Breast epithelium (tissue), 4 donors: Measurements from ENCODE around the gene GLYATL3. TPM values are rescaled to one million over a fixed set of nuclear protein-coding genes. Genes with fewer than 3 reads are reported as not detected.

ENCODE experiments used
- DNase-seq, 2 donors: peaks; one replicate each; pipeline ENCODE4 v3.0.0-alpha.2; 2019; ENCODE audit warnings: low spot score in 2 of 2
- H3K27ac ChIP-seq, 2 donors: fragments of 200-600 bp; sonication (generic) in 1 of 2; one replicate each; pipeline ENCODE4 v1.5.1; 2016 to 2019; ENCODE audit warnings: mild to moderate bottlenecking in 1 of 2
- H3K27me3 ChIP-seq, 2 donors: fragments of 200-600 bp; sonication (generic) in 1 of 2; one replicate each; pipeline versions ENCODE4 v1.5.1 to v1.6.0; 2017 to 2019; ENCODE audit warnings: control low read depth in 1 of 2, mild to moderate bottlenecking in 1 of 2
- H3K36me3 ChIP-seq: fragments of 200-600 bp; one replicate; pipeline ENCODE4 v1.5.1; 2019
- H3K4me1 ChIP-seq, 2 donors: fragments of 200-600 bp; sonication (generic); one replicate each; pipeline ENCODE4 v1.5.1; 2016 to 2019; ENCODE audit warnings: control low read depth in 1 of 2
- H3K4me3 ChIP-seq, 3 donors: fragments of 200-600 bp; sonication (generic); 1 replicate in 2 of 3; 2 replicates in 1 of 3; pipeline ENCODE4 v1.5.1; 2016 to 2019; ENCODE audit warnings: mild to moderate bottlenecking in 3 of 3, moderate library complexity in 2 of 3
- H3K9me3 ChIP-seq, 2 donors: fragments of 200-600 bp; sonication (generic) in 1 of 2; one replicate each; pipeline ENCODE4 v1.5.1; 2016 to 2019; ENCODE audit warnings: control low read depth in 1 of 2
- POLR2A ChIP-seq: fragments of 450-650 bp; IDR thresholded peaks from one replicate; pipeline ENCODE4 v1.6.1; 2016; ENCODE audit warnings: antibody characterized with exemption, mild to moderate bottlenecking, moderate library complexity
- POLR2AphosphoS5 ChIP-seq, 3 donors: sonication (generic); formaldehyde crosslinking; IDR thresholded peaks; one replicate each; pipeline ENCODE4 v1.6.1; 2017; ENCODE audit warnings: antibody characterized with exemption in 3 of 3
- intact Hi-C: fragments of 100-400 bp; cut with DNase I; formaldehyde crosslinking; loops from one replicate; pipeline ENCODE4 v1.15.1; 2023; ENCODE audit warnings: low total_unique reads
- total RNA-seq, 3 donors: library from RNA; depleted of rRNA; stranded (reverse); fragments of >200 nt; gene quantifications; one replicate each; pipeline ENCODE4 v1.1.0, GENCODE V29; 2016
- TF ChIP-seq, protein P1 (sequence below), 3 donors: fragments of 450-650 bp; IDR thresholded peaks; one replicate each; pipeline ENCODE4 v1.5.1; 2016 to 2017; ENCODE audit warnings: antibody characterized with exemption in 3 of 3, mild to moderate bottlenecking in 3 of 3, moderate library complexity in 3 of 3

The GLYATL3 gene
- total RNA-seq, 3 donors from 2014 or later, result not detected

DNA sequence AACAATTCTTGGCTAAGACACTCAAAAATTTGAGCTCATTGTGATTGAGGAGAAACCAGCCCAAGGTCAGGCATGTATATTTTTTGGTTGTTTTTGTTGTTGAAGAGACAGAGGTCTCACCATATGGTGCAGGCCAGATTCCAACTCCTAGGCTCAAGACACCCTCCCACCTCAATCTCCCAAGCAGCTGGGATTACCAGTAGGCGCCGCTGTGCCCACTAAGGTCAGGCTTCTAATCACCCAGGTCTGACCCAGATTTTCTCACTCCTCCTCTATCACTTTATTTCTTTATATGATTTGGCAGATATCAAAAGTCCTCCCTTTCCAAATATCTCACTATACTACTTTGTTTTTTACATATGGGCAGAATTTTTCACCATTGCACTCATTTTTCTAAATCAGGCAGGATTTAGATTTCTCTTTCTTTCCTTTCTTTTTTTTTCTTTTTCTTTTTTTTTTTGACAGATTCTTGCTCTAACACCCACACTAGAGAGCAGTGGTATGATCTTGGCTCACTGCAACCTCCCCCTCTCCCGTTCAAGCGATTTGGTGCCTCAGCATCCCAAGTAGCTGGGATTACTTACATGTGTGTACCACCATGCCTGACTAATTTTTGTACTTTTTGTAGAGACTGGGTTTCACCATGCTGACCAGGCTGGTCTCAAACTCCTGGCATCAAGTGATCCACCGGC lies 49.0 kb downstream of the GLYATL3 start:
- intact Hi-C loops, result no loop called here
- no peak overlapping the region for H3K27ac ChIP-seq
- no peak overlapping the region for H3K4me3 ChIP-seq
- DNase-seq, result no peak
- no peak for TF ChIP-seq POLR2AphosphoS5 (IDR thresholded peaks at IDR 0.05)
- TF ChIP-seq, protein P1, sequence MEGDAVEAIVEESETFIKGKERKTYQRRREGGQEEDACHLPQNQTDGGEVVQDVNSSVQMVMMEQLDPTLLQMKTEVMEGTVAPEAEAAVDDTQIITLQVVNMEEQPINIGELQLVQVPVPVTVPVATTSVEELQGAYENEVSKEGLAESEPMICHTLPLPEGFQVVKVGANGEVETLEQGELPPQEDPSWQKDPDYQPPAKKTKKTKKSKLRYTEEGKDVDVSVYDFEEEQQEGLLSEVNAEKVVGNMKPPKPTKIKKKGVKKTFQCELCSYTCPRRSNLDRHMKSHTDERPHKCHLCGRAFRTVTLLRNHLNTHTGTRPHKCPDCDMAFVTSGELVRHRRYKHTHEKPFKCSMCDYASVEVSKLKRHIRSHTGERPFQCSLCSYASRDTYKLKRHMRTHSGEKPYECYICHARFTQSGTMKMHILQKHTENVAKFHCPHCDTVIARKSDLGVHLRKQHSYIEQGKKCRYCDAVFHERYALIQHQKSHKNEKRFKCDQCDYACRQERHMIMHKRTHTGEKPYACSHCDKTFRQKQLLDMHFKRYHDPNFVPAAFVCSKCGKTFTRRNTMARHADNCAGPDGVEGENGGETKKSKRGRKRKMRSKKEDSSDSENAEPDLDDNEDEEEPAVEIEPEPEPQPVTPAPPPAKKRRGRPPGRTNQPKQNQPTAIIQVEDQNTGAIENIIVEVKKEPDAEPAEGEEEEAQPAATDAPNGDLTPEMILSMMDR (IDR thresholded peaks at IDR 0.05), result no peak
- TF ChIP-seq POLR2A, result no peak
- no peaks in the 10 kb centered on the region for H3K4me1 ChIP-seq
- H3K36me3 ChIP-seq, result no peaks in the 10 kb centered on the region
- H3K9me3 ChIP-seq, result no peaks in the 10 kb centered on the region
- no peaks in the 10 kb centered on the region for H3K27me3 ChIP-seq

DNA sequence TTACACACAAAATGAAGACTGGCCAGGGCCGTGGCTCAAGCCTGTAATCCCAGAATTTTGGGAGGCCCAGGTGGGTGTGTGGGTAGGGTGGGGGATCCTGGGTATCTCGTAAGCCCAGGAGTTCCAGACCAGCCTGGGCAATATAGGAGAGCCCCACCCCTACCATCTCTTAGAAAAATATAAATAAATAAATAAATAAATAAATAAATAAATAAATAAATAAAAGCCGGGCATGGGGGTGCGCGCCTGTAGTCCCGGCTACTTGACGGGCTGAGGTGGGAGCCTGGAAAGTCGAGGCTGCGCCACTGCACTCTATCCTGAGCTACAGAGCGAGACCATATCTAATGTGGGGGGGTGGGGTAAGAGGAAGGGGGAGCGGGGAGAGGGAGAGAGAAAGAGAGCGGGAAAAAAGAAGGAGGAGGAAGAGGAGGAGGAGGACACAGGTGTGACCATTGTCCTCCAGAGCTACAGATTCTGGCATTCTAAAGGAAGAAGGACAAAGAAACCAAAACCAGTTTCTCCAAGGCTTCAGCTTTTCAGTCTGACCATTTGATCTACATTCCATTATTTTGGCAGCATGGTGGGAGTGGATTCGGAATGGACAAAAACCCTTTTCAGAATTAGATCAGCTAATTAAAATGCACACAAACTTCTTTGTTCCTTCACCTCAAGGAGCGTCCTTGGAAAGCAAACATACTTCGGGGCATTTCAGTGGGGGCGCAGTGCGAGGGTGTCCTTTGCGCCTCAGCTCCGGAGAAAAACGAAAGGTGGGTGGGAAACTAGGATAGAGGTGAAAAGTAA lies 50.2 kb downstream of the GLYATL3 start:
- intact Hi-C loops, result no loop called here
- no peaks in the 10 kb centered on the region for H3K9me3 ChIP-seq
- no peaks in the 10 kb centered on the region for H3K36me3 ChIP-seq
- no peak for DNase-seq
- TF ChIP-seq POLR2AphosphoS5 (IDR thresholded peaks at IDR 0.05) (no peak), POLR2A (no peak)
- TF ChIP-seq, protein P1 (IDR thresholded peaks at IDR 0.05), result no peak
- no peaks in the 10 kb centered on the region for H3K4me1 ChIP-seq
- H3K4me3 ChIP-seq, result peak overlapping the region; percentile 36 to 81 (median 55)
- H3K27ac ChIP-seq, result peak overlapping the region in 1 of 2 donors; percentile 32
- no peaks in the 10 kb centered on the region for H3K27me3 ChIP-seq

DNA sequence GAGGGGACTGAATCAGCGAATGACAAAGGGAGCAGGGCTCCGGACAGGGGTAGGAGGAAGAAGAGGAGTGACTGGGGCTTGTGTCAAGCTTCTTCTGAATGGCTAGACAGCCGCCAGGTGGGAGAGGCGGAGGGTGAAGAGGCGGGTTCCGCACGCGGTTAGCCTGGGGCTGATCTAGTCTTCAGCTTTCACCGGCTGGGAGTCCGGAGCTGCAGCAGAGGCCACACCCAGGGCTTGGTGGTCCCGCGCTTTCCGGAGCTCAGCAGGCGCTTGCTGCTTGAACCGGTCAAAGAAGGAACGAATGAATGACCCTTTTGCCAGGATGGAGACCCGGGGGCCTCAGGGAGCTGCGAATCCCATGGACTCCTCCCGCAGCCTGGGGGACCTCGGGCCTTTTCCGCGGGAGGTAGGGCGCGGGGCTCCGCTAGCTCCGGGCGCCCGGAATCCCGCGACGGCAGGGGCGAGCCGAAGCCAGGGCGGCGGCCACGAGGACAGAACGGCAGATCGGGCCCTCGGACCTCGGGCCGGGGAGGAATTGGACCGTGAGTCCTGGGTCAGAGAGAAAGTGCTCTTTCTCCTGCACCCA lies 50.9 kb downstream of the GLYATL3 start, which contains the start of gene C6orf141:
TSS of gene C6orf141 (plus strand) at position 177 of the 586 bp plus-strand sequence. CDS start at position 302, 125 bp downstream.
- H3K4me3 ChIP-seq, result peak within 1 kb of the TSS; percentile 36 to 81 (median 55)
- peak within 1 kb of the TSS in 1 of 2 donors; percentile 32 for H3K27ac ChIP-seq
- TF ChIP-seq, protein P1 (IDR thresholded peaks at IDR 0.05), result no peak
- TF ChIP-seq POLR2A (no peak), POLR2AphosphoS5 (IDR thresholded peaks at IDR 0.05) (no peak)
- H3K9me3 ChIP-seq, result no peaks in the 10 kb centered on the region
- H3K36me3 ChIP-seq, result no peaks in the 10 kb centered on the region
- H3K27me3 ChIP-seq, result no peaks in the 10 kb centered on the region
- intact Hi-C loops, result no loop called here
- DNase-seq, result peak in 1 of 2 donors; percentile 63
- H3K4me1 ChIP-seq, result no peaks in the 10 kb centered on the region

DNA sequence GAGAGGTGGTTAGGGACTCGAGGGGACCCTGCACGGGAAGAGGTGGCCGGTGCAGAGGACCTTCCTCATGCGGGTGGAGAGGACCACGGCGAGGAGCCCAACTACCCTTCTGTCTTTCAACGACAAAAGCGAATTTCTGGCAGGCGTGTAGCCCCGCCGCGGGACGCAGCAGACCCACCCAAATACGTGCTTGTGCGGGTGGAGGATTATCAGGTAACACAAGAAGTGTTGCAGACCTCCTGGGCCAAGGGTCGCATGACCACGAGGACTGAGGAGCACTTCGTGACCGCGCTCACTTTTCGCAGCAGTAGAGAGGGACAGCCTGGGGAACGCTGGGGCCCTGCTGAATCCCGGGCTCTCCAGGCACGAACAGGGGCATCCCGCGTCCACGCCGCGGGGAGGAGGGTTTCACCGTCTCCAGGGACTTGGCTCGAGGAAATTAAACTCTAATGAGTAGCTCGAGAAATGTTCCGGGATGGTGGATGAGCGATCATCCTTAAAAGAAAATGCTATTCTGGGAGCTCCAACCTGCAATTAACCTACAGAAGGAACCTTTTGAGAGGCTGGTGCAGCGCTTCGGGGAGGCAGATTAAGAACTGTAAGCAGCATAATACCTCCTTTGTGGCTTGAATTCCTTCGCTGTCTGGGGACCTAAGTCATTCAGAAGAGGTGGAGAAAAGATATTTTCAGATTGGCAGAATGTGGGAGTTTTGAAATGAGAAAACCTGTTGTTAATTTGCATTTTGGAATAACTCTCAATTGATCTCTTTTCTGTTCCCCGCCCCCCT lies 51.5 kb downstream of the GLYATL3 start:
- Histone ChIP-seq H3K36me3 (no peaks in the 10 kb centered on the region), H3K4me3 (peak overlapping the region; percentile 36 to 81 (median 55)), H3K27me3 (no peaks in the 10 kb centered on the region), H3K27ac (peak overlapping the region in 1 of 2 donors; percentile 32), H3K9me3 (no peaks in the 10 kb centered on the region), H3K4me1 (no peaks in the 10 kb centered on the region)
- TF ChIP-seq POLR2A, result no peak
- TF ChIP-seq, protein P1 (IDR thresholded peaks at IDR 0.05), result no peak
- no peak for DNase-seq
- intact Hi-C loops, result no loop called here
